Upper lobe of left lung (tissue), 6 donors: ENCODE data around the gene ADAMTS14. TPM values are rescaled to one million over a fixed set of nuclear protein-coding genes. Genes with fewer than 3 reads are reported as not detected.
A peak's percentile ranks its signal among the peaks of the same experiment; 100 is the strongest.

ENCODE experiments used
- ATAC-seq, 2 donors: fragments of 200-7000 bp; cut with Tn5 transposase; one replicate each; pipeline ENCODE4 v1.9.1; 2022; ENCODE audit warnings: mild to moderate bottlenecking in 2 of 2, moderate library complexity in 2 of 2; ENCODE audit not compliant: low FRiP score in 2 of 2
- DNase-seq, 2 donors: peaks; one replicate each; pipeline ENCODE4 v3.0.0-alpha.2; 2019 to 2020
- H3K27ac ChIP-seq, 4 donors: fragments of 200-600 bp; sonication (generic); one replicate each; pipeline ENCODE4 v1.5.1; 2016 to 2019
- H3K27me3 ChIP-seq, 4 donors: fragments of 200-600 bp; sonication (generic); one replicate each; pipeline ENCODE4 v1.5.1; 2017 to 2019
- H3K36me3 ChIP-seq, 4 donors: fragments of 200-600 bp; sonication (generic); one replicate each; pipeline ENCODE4 v1.5.1; 2016 to 2019
- H3K4me1 ChIP-seq, 4 donors: fragments of 200-600 bp; sonication (generic); one replicate each; pipeline ENCODE4 v1.5.1; 2018 to 2019
- H3K4me3 ChIP-seq, 4 donors: fragments of 200-600 bp; sonication (generic); one replicate each; pipeline ENCODE4 v1.5.1; 2017 to 2019; ENCODE audit warnings: mild to moderate bottlenecking in 2 of 4, moderate library complexity in 1 of 4
- H3K9me3 ChIP-seq, 4 donors: fragments of 200-600 bp; sonication (generic); one replicate each; pipeline ENCODE4 v1.5.1; 2018 to 2019
- CTCF ChIP-seq, 6 experiments: fragments of 450-650 bp in 4 of 6; fragments of 200-600 bp in 2 of 6; sonication (generic) in 2 of 6; IDR thresholded peaks; one replicate each; pipeline ENCODE4 v1.5.1; 2016 to 2019; ENCODE audit warnings: antibody characterized with exemption in 6 of 6
- EP300 ChIP-seq, 4 donors: sonication (generic); formaldehyde crosslinking; IDR thresholded peaks; one replicate each; pipeline ENCODE4 v1.5.1; 2017; ENCODE audit warnings: antibody characterized with exemption in 4 of 4, control low read depth in 2 of 4
- POLR2A ChIP-seq, 4 donors: fragments of 450-650 bp; IDR thresholded peaks; one replicate each; pipeline ENCODE4 v1.5.1; 2016 to 2017; ENCODE audit warnings: antibody characterized with exemption in 4 of 4, mild to moderate bottlenecking in 2 of 4
- POLR2AphosphoS5 ChIP-seq, 2 donors: sonication (generic); formaldehyde crosslinking; IDR thresholded peaks; one replicate each; pipeline ENCODE4 v1.5.1; 2017; ENCODE audit warnings: antibody characterized with exemption in 2 of 2
- WGBS, 2 donors: methylation state at CpG; one replicate each; pipeline ENCODE4 v1.1.5; 2017 to 2018; 5-methylcytosine and 5-hydroxymethylcytosine counted together
- total RNA-seq, 6 donors: library from RNA; depleted of rRNA in 4 of 6; stranded (reverse); fragments of >200 nt in 4 of 6; gene quantifications; one replicate each; pipeline versions ENCODE4 v1.1.0 to v1.2.1, GENCODE V29; 2016 to 2021
- donor health status: DM: no; HTN: no; CAD: no; lungs with moderate emphysema.
- donor health status: DM: no; HTN: yes; CAD: no; lungs with severe emphysema.

Gene ADAMTS14
- total RNA-seq, 6 donors from 2014 or later, result 0.15 to 3.1 (median 0.45) TPM

DNA sequence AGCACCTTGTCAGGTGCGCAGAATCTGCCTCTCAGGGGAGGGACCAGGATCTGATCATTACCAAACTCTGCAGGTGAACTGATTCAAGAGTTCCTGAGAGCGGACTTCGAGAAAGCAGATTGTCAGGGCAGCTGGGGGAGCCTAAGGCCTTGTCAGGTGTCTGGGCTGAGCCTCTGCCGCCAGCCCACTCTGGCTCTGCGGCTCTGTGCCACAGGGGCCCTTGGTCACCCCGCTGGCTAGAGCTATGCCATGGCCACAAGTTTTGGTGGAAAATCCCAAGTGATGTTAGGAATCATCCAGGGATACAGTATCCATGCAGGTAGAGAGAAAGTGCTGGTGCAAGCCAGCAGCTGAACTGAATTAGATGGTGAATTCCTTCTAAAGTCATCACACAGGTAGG is 4.2 kb downstream of the ADAMTS14 start:
- Histone ChIP-seq H3K4me1 (peaks cover 4 to 17% (median 9%) of the 10 kb centered on the region in 4 donors), H3K36me3 (no peaks in the 10 kb centered on the region), H3K27ac (no peak overlapping the region), H3K4me3 (no peak overlapping the region), H3K9me3 (no peaks in the 10 kb centered on the region), H3K27me3 (peaks cover 0 to 15% (median 3%) of the 10 kb centered on the region in 4 donors)
- DNase-seq, result peak in 1 of 2 donors; percentile 21
- 88 to 89% methylated on average over 1 to 3 of the region's 6 CpGs for WGBS, 2 donors
- ATAC-seq, result no peak
- TF ChIP-seq POLR2AphosphoS5 (IDR thresholded peaks at IDR 0.05) (no peak), CTCF (IDR thresholded peaks at IDR 0.05) (no peak), POLR2A (IDR thresholded peaks at IDR 0.05) (no peak), EP300 (IDR thresholded peaks at IDR 0.05) (no peak)

- peaks cover 4 to 15% (median 8%) of the 10 kb centered on the region in 4 donors for H3K4me1 ChIP-seq
- DNase-seq, result no peak
- peaks cover 0 to 12% (median 3%) of the 10 kb centered on the region in 4 donors for H3K27me3 ChIP-seq
- no peak overlapping the region for H3K27ac ChIP-seq
- H3K4me3 ChIP-seq, result no peak overlapping the region
- no peaks in the 10 kb centered on the region for H3K36me3 ChIP-seq
- no peak for ATAC-seq
- 83 to 100% methylated on average over 1 to 5 of the region's 5 CpGs for WGBS, 2 donors
- no peak for TF ChIP-seq POLR2AphosphoS5 (IDR thresholded peaks at IDR 0.05)
- no peaks in the 10 kb centered on the region for H3K9me3 ChIP-seq
Measured at GRCh38 chr10:70677016-70677415, 4.7 kb downstream of the ADAMTS14 start.

GRCh38 chr10:70677620-70678249 is 5.4 kb downstream of the ADAMTS14 start:
- Histone ChIP-seq H3K4me3 (no peak overlapping the region), H3K36me3 (no peaks in the 10 kb centered on the region), H3K4me1 (peaks cover 2 to 7% (median 5%) of the 10 kb centered on the region in 4 donors), H3K9me3 (no peaks in the 10 kb centered on the region), H3K27ac (no peak overlapping the region), H3K27me3 (peaks cover 0 to 5% (median under 1%) of the 10 kb centered on the region in 4 donors)
- no peak for DNase-seq
- 63 to 79% methylated on average over 8 to 9 of the region's 9 CpGs for WGBS, 2 donors
- no peak for TF ChIP-seq CTCF (IDR thresholded peaks at IDR 0.05)
- TF ChIP-seq POLR2AphosphoS5 (IDR thresholded peaks at IDR 0.05), result no peak
- no peak for TF ChIP-seq EP300 (IDR thresholded peaks at IDR 0.05)
- TF ChIP-seq POLR2A (IDR thresholded peaks at IDR 0.05), result no peak
- ATAC-seq, result no peak

DNA sequence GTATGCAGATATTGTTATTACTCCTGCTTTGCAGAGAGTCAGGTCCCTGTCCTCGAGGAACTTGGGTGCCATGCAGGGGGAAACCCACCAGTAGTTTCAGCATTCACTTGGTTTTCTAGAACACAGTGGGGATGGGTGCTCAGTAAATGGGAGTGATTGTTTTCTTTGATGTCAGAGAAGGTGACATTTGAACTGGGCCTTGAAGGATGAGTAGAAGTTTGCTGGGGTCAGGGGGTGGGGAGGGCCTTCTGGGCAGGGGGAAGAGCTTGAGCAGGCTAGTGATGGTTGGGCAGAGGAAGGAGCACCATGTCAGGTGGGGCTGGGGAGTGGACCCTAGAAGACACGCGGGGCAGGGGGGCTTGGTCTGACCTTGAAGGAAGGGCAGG is 5.9 kb downstream of the ADAMTS14 start:
- 87 to 98% methylated on average over 3 of the region's 3 CpGs for WGBS, 2 donors

More for the DNA sequence above, 5.9 kb downstream of the ADAMTS14 start:
- Histone ChIP-seq H3K27ac (no peak overlapping the region), H3K4me1 (peaks cover 0 to 2% (median under 1%) of the 10 kb centered on the region in 4 donors), H3K27me3 (no peaks in the 10 kb centered on the region), H3K36me3 (no peaks in the 10 kb centered on the region), H3K9me3 (no peaks in the 10 kb centered on the region), H3K4me3 (no peak overlapping the region)
- no peak for ATAC-seq
- no peak for TF ChIP-seq POLR2AphosphoS5 (IDR thresholded peaks at IDR 0.05)
- TF ChIP-seq CTCF (IDR thresholded peaks at IDR 0.05), result no peak
- no peak for TF ChIP-seq EP300 (IDR thresholded peaks at IDR 0.05)
- TF ChIP-seq POLR2A (IDR thresholded peaks at IDR 0.05), result no peak
- DNase-seq, result no peak
